Psoas muscle (tissue), 8 donors: ENCODE measurements around the gene AKR7A3. TPM values are rescaled to one million over a fixed set of nuclear protein-coding genes. Genes with fewer than 3 reads are reported as not detected.
"Not testable (repeated sequence)": the region's sequence is repeated elsewhere in the genome, so short reads cannot be mapped to it uniquely, and the experiment has no call there.

ENCODE experiments used
- ATAC-seq, 4 donors: fragments of 200-7000 bp; cut with Tn5 transposase; one replicate each; pipeline ENCODE4 v1.9.1; 2020; ENCODE audit warnings: moderate library complexity in 3 of 4, mild to moderate bottlenecking in 2 of 4
- DNase-seq, 2 donors: peaks; one replicate each; pipeline ENCODE4 v3.0.0-alpha.2; 2020
- H3K27ac ChIP-seq: fragments of 200-600 bp; one replicate; pipeline ENCODE4 v1.8.0; 2022
- H3K27me3 ChIP-seq, 3 donors: fragments of 200-600 bp in 1 of 3; one replicate each; pipeline versions ENCODE4 v1.6.1 to v1.8.0; 2013 to 2022; ENCODE audit warnings: low read length in 2 of 3, mild to moderate bottlenecking in 2 of 3, moderate library complexity in 1 of 3; ENCODE audit not compliant: insufficient read depth in 3 of 3
- H3K36me3 ChIP-seq, 2 donors: fragments of 200-600 bp in 1 of 2; one replicate each; pipeline versions ENCODE4 v1.6.1 to v1.8.0; 2013 to 2022; ENCODE audit warnings: low read depth in 1 of 2, mild to moderate bottlenecking in 1 of 2, moderate library complexity in 1 of 2; ENCODE audit not compliant: insufficient read depth in 1 of 2
- H3K4me1 ChIP-seq: fragments of 200-600 bp; one replicate; pipeline ENCODE4 v1.8.0; 2022
- H3K4me3 ChIP-seq: fragments of 200-600 bp; one replicate; pipeline ENCODE4 v1.8.0; 2022; ENCODE audit warnings: mild to moderate bottlenecking
- H3K9me3 ChIP-seq: fragments of 200-600 bp; one replicate; pipeline ENCODE4 v1.8.0; 2022
- CTCF ChIP-seq: fragments of 200-600 bp; IDR thresholded peaks from one replicate; pipeline ENCODE4 v1.8.0; 2022; ENCODE audit warnings: antibody characterized with exemption
- WGBS, 3 donors: extraction: QIAGEN DNeasy Blood & Tissue Kit; methylation state at CpG; one replicate each; pipeline versions ENCODE4 v1.1.6 to v1.1.7; 2013; 5-methylcytosine and 5-hydroxymethylcytosine counted together
- intact Hi-C, 2 donors: fragments of 100-400 bp; cut with DNase I; formaldehyde crosslinking; loops; one replicate each; pipeline versions ENCODE4 v1.11.0 to v1.14.2; 2022
- polyA plus RNA-seq, 3 donors: library from polyadenylated mRNA; stranded (reverse); fragments of 200-250 nt; gene quantifications; one replicate each; pipeline ENCODE4 v1.2.3, GENCODE V29; 2013
- total RNA-seq, 4 donors: library from RNA; stranded (reverse); fragmentation: NEBNext Ultra II Directional in 2 of 4; extraction: Animal tissue kit (Norgen Biotek cat#: 25700) in 2 of 4; gene quantifications; one replicate each; pipeline versions ENCODE4 v1.2.1 to v1.2.4, GENCODE V29; 2021 to 2023
- donor health status: healthy with polysubstance abuse.
- donor health status: DM: no; HTN: no; CAD: no; lungs with moderate emphysema.
- donor health status: Bipolar disorder and iron deficiency.
- donor health status: healthy.
- donor health status: DM: yes; HTN: yes; CAD: no.
- donor health status: DM: no; HTN: no; CAD: no.
- donor health status: DM: no; HTN: no; CAD: no.
- donor health status: DM: yes; HTN: yes; CAD: no.

Gene AKR7A3
- total and polyA plus RNA-seq, 7 donors: 0.15 to 0.42 (median 0.34) TPM; not detected in 1

- ATAC-seq: no peak
- TF ChIP-seq CTCF: no peak
Observed at GRCh38 chr1:19306941-19307340, 18.4 kb upstream of the AKR7A3 start.

GRCh38 chr1:19305880-19306279 is 17.3 kb upstream of the AKR7A3 start:
- DNase-seq (no peak), ATAC-seq (no peak)
- H3K27ac ChIP-seq: no peak overlapping the region
- H3K9me3 ChIP-seq: no peaks in the 10 kb centered on the region
- no peak for TF ChIP-seq CTCF
- intact Hi-C loops: no loop called here
- peaks cover 6% of the 10 kb centered on the region for H3K4me1 ChIP-seq
- no peaks in the 10 kb centered on the region for H3K27me3 ChIP-seq
- 87 to 96% (median 93%) methylated on average over 11 of the region's 11 CpGs for WGBS, 3 donors
- no peak overlapping the region for H3K4me3 ChIP-seq
- H3K36me3 ChIP-seq: peaks cover 8 to 64% of the 10 kb centered on the region in 2 donors

More at GRCh38 chr1:19306941-19307340, 18.4 kb upstream of the AKR7A3 start:
- no peaks in the 10 kb centered on the region for H3K9me3 ChIP-seq
- intact Hi-C loops: no loop called here
- peaks cover 9% of the 10 kb centered on the region for H3K4me1 ChIP-seq
- 92 to 96% (median 95%) methylated on average over 6 of the region's 6 CpGs for WGBS, 3 donors
- H3K27me3 ChIP-seq: no peaks in the 10 kb centered on the region
- peaks cover 8 to 64% of the 10 kb centered on the region in 2 donors for H3K36me3 ChIP-seq
- no peak overlapping the region for H3K27ac ChIP-seq
- DNase-seq: no peak
- no peak overlapping the region for H3K4me3 ChIP-seq

- H3K4me3 ChIP-seq, H3K9me3 ChIP-seq, intact Hi-C loops, H3K27ac ChIP-seq, ATAC-seq, H3K27me3 ChIP-seq, H3K4me1 ChIP-seq, DNase-seq: not testable (repeated sequence)
- WGBS, 3 donors: 50 to 69% (median 66%) methylated on average over 7 to 10 of the region's 10 CpGs
- H3K36me3 ChIP-seq: peaks cover 8 to 64% of the 10 kb centered on the region in 2 donors
Observed at GRCh38 chr1:19304081-19304480, 15.5 kb upstream of the AKR7A3 start.

GRCh38 chr1:19300211-19300610 is 11.6 kb upstream of the AKR7A3 start:
- H3K27me3 ChIP-seq: no peaks in the 10 kb centered on the region
- H3K4me1 ChIP-seq: no peaks in the 10 kb centered on the region
- H3K9me3 ChIP-seq: no peaks in the 10 kb centered on the region
- no peak for ATAC-seq
- no peak for TF ChIP-seq CTCF
- H3K36me3 ChIP-seq: peaks cover 3 to 30% of the 10 kb centered on the region in 2 donors
- no peak overlapping the region for H3K27ac ChIP-seq
- 26 to 40% (median 28%) methylated on average over 2 of the region's 2 CpGs for WGBS, 3 donors
- no peak overlapping the region for H3K4me3 ChIP-seq
- intact Hi-C loops: no loop called here
- DNase-seq: no peak

GRCh38 chr1:19294638-19295037 is 6.1 kb upstream of the AKR7A3 start:
- Histone ChIP-seq H3K27me3 (no peaks in the 10 kb centered on the region), H3K4me1 (peaks cover 2% of the 10 kb centered on the region), H3K9me3 (peaks cover 8% of the 10 kb centered on the region), H3K4me3 (no peak overlapping the region), H3K27ac (no peak overlapping the region), H3K36me3 (no peaks in the 10 kb centered on the region)
- DNase-seq (no peak), ATAC-seq (no peak)
- intact Hi-C loops: no loop called here
- WGBS, 3 donors: 83 to 100% (median 99%) methylated on average over 2 of the region's 2 CpGs
- TF ChIP-seq CTCF: no peak
